Breast epithelium (tissue), 3 donors: ENCODE measurements around the gene PRPF4.

Source experiments
- CTCF ChIP-seq, 3 donors: fragments of 450-650 bp; IDR thresholded peaks; one replicate each; pipeline ENCODE4 v1.5.1; 2016 to 2017; ENCODE audit warnings: antibody characterized with exemption in 3 of 3, mild to moderate bottlenecking in 3 of 3, moderate library complexity in 3 of 3
- POLR2A ChIP-seq: fragments of 450-650 bp; IDR thresholded peaks from one replicate; pipeline ENCODE4 v1.6.1; 2016; ENCODE audit warnings: antibody characterized with exemption, mild to moderate bottlenecking, moderate library complexity
- POLR2AphosphoS5 ChIP-seq, 3 donors: sonication (generic); formaldehyde crosslinking; IDR thresholded peaks; one replicate each; pipeline ENCODE4 v1.6.1; 2017; ENCODE audit warnings: antibody characterized with exemption in 3 of 3

GRCh38 chr9:113290052-113290607, 14.7 kb downstream of the PRPF4 start:
- no peak for TF ChIP-seq CTCF (IDR thresholded peaks at IDR 0.05)
- no peak for TF ChIP-seq POLR2A
- TF ChIP-seq POLR2AphosphoS5 (IDR thresholded peaks at IDR 0.05) = no peak
